Mesothelial cell of epicardium (in vitro differentiated cells): ENCODE measurements around the gene CFAP210. TPM values are rescaled to one million over a fixed set of nuclear protein-coding genes. Genes with fewer than 3 reads are reported as not detected.

Experiments used
- DNase-seq, 2 experiments: peaks; one replicate each; pipeline ENCODE4 v3.0.0; 2021; ENCODE audit warnings: low spot score in 2 of 2; ENCODE audit not compliant: unreplicated experiment in 2 of 2
- H3K27ac Mint-ChIP-seq: 2 replicates; pipeline ENCODE4 v1.8.0; 2021; ENCODE audit warnings: mixed read lengths
- H3K27me3 Mint-ChIP-seq: 2 replicates; pipeline ENCODE4 v1.8.0; 2021; ENCODE audit warnings: low read depth, mixed read lengths
- H3K36me3 Mint-ChIP-seq: 2 replicates; pipeline ENCODE4 v1.8.0; 2021; ENCODE audit warnings: mixed read lengths
- H3K4me1 Mint-ChIP-seq: 2 replicates; pipeline ENCODE4 v1.8.0; 2021; ENCODE audit warnings: mixed read lengths
- H3K4me3 Mint-ChIP-seq: 2 replicates; pipeline ENCODE4 v1.8.0; 2021; ENCODE audit warnings: mild to moderate bottlenecking, moderate library complexity, mixed read lengths
- H3K9me3 Mint-ChIP-seq: 2 replicates; pipeline ENCODE4 v1.8.0; 2021; ENCODE audit warnings: mixed read lengths
- total RNA-seq: library from RNA; stranded (reverse); gene quantifications from 3 replicates; pipeline ENCODE4 v1.2.1, GENCODE V29; 2021
- TF ChIP-seq, protein P1 (sequence below): fragments of 200-600 bp; sonication (generic); IDR thresholded peaks from one replicate; pipeline ENCODE4 v1.5.0; 2021; ENCODE audit warnings: antibody characterized with exemption; ENCODE audit not compliant: unreplicated experiment

The CFAP210 gene
- total RNA-seq, 1 donor from 2014 or later, result 0.58 TPM

DNA sequence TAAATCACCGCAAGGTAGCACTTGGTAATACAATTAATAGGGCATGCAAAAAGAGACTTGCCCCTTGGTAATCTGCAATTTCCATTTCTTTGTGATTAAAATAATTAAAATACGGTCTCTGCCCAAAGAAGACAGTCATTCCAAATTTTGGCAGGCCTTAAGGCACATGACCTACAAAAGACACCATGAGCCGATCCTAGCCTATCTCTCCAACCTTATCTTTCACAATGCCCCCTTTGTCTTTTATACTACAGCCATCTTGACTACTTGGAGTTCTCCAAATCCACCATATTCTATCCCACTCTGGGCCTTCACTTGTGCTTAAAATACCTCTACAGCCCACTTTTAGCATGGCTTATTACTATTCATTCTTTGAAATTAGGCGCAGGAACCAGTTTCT, 23.3 kb downstream of the CFAP210 start:
- H3K4me3 Mint-ChIP-seq, result no peak overlapping the region
- H3K9me3 Mint-ChIP-seq, result peaks cover 3% of the 10 kb centered on the region
- no peaks in the 10 kb centered on the region for H3K36me3 Mint-ChIP-seq
- H3K4me1 Mint-ChIP-seq, result no peaks in the 10 kb centered on the region
- no peaks in the 10 kb centered on the region for H3K27me3 Mint-ChIP-seq
- no peak overlapping the region for H3K27ac Mint-ChIP-seq
- TF ChIP-seq, protein P1, sequence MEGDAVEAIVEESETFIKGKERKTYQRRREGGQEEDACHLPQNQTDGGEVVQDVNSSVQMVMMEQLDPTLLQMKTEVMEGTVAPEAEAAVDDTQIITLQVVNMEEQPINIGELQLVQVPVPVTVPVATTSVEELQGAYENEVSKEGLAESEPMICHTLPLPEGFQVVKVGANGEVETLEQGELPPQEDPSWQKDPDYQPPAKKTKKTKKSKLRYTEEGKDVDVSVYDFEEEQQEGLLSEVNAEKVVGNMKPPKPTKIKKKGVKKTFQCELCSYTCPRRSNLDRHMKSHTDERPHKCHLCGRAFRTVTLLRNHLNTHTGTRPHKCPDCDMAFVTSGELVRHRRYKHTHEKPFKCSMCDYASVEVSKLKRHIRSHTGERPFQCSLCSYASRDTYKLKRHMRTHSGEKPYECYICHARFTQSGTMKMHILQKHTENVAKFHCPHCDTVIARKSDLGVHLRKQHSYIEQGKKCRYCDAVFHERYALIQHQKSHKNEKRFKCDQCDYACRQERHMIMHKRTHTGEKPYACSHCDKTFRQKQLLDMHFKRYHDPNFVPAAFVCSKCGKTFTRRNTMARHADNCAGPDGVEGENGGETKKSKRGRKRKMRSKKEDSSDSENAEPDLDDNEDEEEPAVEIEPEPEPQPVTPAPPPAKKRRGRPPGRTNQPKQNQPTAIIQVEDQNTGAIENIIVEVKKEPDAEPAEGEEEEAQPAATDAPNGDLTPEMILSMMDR, result no peak
- no peak for DNase-seq

DNA sequence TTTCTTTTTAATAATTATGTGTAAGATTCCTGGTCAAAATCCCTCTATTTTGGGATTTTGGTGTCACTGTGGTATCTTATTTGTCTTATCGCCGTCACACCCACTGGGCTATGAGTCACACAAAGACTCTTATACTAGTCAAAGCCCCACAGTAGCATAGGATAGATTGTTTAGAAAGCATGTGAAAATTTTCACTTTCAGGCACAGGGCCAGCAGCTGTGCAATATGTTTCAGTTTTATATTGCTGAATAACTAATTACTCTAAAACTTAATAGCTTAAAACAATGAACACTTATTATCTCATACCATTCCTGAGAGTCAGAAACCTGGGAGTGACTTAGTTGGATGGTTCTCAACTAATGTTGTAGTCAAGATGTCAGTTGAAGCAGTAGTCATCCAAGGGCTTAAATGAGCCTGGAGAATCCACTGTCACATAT, 24.0 kb downstream of the CFAP210 start:
- no peaks in the 10 kb centered on the region for H3K4me1 Mint-ChIP-seq
- no peak for DNase-seq
- H3K27ac Mint-ChIP-seq, result no peak overlapping the region
- no peaks in the 10 kb centered on the region for H3K36me3 Mint-ChIP-seq
- H3K9me3 Mint-ChIP-seq, result peaks cover 3% of the 10 kb centered on the region
- no peaks in the 10 kb centered on the region for H3K27me3 Mint-ChIP-seq
- no peak overlapping the region for H3K4me3 Mint-ChIP-seq
- TF ChIP-seq, protein P1, result no peak

DNA sequence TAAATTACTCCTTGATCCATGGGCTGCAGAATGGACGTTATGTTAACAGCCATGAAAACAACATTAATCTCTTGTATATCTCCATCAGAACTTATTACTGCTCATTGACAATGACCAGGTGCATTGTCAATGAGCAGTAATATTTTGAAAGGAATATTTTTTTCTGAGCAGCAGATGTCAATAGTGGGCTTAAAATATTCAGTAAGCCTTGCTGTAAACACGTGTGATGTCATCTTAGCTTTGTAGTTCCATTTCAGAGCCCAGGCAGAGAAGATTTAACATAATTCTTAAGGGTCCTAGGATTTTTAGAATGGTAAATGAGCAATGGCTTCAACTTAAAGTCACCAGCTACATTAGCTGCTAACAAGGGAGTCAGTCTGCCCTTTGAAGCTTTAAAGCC, 26.6 kb downstream of the CFAP210 start:
- TF ChIP-seq, protein P1, result no peak
- Mint-ChIP-seq H3K4me3 (no peak overlapping the region), H3K4me1 (peaks cover 4% of the 10 kb centered on the region), H3K9me3 (peaks cover 3% of the 10 kb centered on the region), H3K27me3 (no peaks in the 10 kb centered on the region), H3K36me3 (no peaks in the 10 kb centered on the region), H3K27ac (no peak overlapping the region)
- DNase-seq, result no peak

DNA sequence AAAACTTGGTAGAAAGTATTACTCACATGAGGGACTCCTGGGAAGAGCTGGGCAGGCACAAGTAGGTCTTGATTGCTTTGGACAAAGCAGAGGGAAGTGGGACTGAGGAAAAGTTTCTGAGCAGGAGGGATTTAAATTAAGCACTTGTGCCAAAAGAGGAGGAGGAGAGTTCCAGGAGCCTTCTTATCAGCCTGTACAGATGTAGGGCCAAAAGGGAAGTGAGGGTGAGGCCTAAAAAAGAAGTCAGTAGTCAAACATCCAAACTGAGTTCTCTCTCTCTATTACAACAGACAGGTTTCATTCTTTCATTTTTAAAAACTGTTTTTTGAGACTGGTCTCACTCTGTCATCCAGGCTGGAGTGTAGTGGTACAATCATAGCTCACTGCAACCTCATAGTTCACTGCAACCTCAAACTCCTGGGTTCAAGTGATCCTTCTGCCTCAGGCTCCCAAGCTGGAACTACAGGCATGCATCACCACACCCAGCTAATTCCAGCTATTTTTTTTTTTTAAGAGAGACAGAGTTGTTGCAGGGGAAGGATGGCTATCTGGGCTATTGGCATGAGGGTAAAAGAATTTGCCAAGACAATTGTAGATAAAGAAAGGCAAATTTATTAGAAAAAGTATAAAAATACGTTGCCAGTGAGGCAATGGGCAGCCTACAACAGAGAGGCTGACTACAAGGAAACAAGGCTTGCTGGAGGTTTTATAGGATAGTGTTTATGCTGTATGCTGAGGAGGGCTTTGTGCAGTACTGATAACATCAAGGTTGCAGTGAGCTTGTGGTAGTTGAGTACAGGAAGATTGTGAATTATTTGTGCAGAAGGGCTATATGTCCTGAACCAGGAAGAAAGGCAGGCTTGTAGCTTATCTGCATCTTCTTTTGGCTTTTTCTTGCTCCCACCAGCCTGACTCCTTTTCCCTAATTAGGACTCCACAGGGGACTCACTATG, 29.0 kb downstream of the CFAP210 start:
- Mint-ChIP-seq H3K36me3 (no peaks in the 10 kb centered on the region), H3K27ac (no peak overlapping the region), H3K4me3 (no peak overlapping the region), H3K4me1 (peaks cover 6% of the 10 kb centered on the region), H3K9me3 (peaks cover 3% of the 10 kb centered on the region), H3K27me3 (no peaks in the 10 kb centered on the region)
- no peak for DNase-seq
- TF ChIP-seq, protein P1, result no peak

DNA sequence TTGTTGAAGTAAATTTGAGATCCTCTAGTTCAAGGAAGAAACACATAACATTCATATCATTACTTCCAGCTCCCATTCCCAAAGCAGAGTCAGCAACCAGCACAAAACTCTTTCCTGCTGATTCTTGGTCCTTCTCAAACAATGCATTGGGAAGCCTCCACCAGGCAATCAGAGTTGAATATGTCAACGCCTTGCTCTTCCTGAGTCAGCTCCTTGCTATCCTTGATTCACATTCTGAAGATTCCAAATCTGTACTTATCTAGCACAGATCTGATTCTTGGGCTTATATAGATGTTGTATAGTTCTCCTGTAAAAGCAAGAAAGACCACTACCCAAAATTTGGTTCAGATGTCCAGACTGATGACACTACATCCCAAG, 29.6 kb downstream of the CFAP210 start:
- TF ChIP-seq, protein P1, result no peak
- H3K27ac Mint-ChIP-seq, result no peak overlapping the region
- DNase-seq, result no peak

More for the DNA sequence above, 29.6 kb downstream of the CFAP210 start:
- Mint-ChIP-seq H3K27me3 (no peaks in the 10 kb centered on the region), H3K36me3 (no peaks in the 10 kb centered on the region), H3K4me1 (peaks cover 6% of the 10 kb centered on the region), H3K9me3 (peaks cover 3% of the 10 kb centered on the region), H3K4me3 (no peak overlapping the region)
